ENCODE data around the gene TMEM254.
"Not testable (repeated sequence)": the region's sequence is repeated elsewhere in the genome, so short reads cannot be mapped to it uniquely, and the experiment has no call there.

The TMEM254 gene

DNA sequence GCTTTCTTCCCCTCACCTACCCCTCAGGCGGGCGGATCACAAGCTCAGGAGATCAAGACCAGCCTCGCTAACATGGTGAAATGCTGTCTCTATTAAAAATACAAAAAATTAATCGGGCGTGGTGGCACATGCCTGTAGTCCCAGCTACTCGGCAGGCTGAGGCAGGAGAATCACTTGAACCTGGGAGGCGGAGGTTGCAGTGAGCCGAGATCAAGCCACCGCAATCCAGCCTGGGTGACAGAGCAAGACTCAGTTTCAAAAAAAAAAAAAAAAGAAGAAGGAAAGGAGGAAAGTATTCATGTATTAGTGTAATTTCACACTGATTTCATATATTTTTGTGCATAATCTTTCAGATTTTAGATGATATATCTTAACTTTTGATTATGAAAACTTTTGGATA, 55.2 kb downstream of the TMEM254 start:
- not testable (repeated sequence) for DNase-seq (ENCODE audit: low read depth)

DNA sequence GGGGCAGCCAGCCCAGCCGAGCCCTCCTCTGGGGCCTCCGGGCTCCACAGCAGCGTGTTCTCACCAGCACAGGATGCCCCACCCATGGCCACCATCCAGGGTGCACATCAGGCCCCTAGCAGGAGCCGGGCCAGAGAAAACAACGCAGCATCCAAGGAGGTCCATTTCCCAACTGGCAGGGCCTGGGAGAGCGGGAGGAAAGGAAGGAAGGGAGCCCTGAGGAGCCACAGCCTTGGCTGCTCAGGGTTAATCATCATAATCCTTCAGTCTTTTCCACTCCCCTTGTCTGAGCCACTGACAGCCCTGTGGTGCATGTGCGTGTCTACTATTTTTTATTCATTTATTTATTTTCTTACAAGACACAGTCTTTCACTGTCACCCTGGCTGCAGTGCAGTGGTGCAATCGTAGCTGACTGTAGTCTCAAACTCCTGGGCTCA, 57.7 kb downstream of the TMEM254 start:
- DNase-seq (ENCODE audit: low read depth) = no peak

DNA sequence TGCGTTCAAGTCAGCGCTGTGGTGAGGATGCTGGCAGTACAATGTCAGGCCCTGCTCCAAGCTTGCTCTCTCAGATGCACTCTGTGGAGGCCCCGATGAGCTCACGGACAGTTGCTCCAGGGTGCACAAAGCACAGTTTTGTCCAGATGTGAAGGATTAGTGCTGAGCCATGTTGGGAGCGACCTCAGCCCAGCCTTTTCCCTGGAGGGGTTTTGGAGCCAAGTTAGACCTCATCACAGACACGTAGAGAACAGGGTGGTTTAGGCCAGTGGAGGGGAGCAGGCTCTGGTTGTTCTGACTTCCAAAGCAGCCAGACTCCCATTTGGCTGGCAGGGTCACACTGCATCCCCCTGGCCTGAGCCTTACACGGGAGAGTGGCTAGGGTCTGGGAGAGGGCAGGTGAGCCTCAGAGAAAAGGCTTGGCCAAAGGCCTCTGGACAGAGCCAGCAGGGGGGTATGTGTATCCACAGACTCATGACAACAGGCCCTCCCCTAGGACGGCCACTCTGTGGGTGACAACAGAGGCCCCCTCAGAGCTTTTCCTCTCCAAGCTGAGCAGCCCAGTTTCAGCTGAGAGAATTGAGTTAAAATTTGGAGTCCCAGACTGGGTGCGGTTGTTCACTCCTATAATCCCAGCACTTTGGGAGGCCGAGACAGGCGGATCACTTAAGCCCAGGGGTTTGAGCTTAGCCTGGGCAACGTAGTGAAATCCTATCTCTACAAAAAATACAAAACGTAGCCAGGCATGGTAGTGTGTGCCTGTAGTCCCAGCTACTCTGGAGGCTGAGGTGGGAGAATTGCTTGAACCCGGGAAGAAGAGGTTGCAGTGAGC, 58.8 kb downstream of the TMEM254 start:
- no peak for DNase-seq (ENCODE audit: low read depth)

DNA sequence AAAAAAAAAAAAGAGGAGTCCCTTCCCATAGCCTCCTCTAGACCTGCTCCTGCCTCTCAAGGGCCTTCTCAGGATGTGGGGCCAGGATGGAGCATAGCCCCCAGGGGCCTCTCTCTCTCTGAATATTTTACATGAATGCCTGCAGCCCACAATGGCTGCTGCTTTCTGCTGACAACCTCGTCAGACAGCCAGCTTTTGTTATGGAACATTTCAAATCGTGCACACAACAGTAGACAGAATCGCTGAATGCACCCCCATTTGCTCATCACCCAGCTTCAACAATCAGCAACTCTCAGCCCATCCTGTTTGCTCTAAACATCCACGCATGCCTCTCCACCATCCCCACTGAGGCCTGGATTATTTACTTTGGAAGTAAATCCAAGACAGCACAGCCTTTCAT, 59.5 kb downstream of the TMEM254 start:
- DNase-seq (ENCODE audit: low read depth) = no peak

DNA sequence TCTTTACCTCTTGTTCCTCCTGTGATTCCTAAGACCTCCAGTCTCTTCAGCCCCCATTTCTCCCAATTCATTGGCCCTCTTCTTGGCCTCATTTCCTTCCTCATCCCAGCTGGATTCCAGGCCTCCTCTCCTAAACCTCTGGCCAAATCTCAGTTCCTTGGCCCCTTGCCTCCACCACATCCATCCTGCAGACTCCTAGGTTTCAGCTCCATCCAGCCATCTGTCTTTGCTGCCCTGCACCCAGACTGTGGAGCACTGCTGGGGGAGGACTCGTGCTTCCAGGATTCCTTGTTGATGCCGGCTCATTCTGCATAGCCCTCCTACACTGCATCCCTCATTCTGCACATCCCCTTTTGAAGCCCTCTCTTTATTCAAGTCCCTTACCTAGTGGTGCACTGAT, 60.8 kb downstream of the TMEM254 start:
- no peak for DNase-seq (ENCODE audit: low read depth)

DNA sequence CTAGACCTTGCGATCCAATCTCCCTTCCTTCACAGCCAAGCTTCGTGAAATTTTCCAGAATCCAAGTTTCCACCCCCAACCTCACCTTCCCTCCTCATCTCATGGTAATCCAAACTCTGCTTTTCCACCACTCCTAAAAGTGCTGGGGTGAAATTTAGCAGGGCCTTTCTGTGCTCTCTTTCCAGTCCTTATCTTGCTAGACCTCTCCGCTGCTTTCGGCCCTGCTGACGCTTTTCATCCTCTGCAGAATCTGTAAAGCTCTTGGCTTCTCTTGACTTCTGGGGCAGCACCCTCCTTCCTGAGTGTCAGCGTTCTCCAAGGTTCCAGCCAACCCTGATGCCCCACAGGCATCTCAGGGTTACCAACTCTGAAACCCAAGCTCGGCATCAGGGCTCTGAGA, 61.8 kb downstream of the TMEM254 start:
- DNase-seq (ENCODE audit: low read depth) = no peak

DNA sequence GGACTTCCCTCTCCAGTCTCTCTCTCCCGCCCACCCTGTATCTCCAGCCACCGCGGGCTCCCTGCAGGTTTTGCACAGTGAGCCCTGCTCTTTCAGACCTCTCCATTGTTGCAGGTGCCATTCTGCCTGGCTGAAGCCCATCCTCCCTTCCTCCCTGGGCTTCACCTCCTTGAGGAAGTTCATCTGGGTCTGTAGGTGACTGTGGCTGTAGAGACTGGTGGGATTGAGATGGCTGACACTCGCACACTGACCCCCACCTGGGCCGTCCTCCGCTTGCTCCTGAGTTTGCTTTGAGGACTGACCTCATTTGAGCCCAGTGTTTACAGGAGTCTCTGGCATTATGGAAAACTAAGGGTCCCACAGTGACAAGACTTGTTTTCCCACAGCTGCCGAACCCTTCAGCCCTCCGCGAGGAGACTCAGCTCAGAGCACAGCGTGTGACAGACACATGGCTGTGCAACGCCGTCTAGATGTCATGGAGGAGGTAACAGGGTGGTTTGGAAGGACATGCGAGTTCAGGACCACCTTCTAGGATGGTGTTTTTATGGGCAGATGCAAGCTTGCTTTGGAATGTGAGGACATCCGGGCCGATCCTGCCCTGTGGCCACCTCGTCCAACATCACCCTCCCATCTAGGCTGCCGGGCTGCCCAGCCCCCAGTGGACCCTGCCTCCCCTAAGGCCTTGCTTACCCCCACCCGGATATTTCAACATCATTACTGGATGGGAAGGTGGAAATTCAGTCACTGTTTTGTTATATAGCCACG, 63.4 kb downstream of the TMEM254 start:
- no peak for DNase-seq (ENCODE audit: low read depth)

All from activated T-cell treated with anti-CD3 and anti-CD28 coated beads for 1 hour (primary cell).